Measurements from ENCODE around the gene CYP4F22.

GRCh38 chr19:15524781-15525180 is 16.5 kb downstream of the CYP4F22 start:
- TF ChIP-seq POLR2A (IDR thresholded peaks at IDR 0.05; ENCODE audit: control extremely low read depth in 1 of 2, low read depth in 2 of 2, low read length in 2 of 2) = no peak
- no peak for TF ChIP-seq TAF1 (IDR thresholded peaks at IDR 0.05; ENCODE audit: low read depth, low read length)
- TF ChIP-seq USF2 (IDR thresholded peaks at IDR 0.05; ENCODE audit: low read length) = no peak
- no peak for TF ChIP-seq HDAC2 (IDR thresholded peaks at IDR 0.05; ENCODE audit: borderline replicate concordance in 1 of 2, low read depth in 2 of 2, low read length in 2 of 2)
- no peak for TF ChIP-seq RAD21 (IDR thresholded peaks at IDR 0.05 in 1 of 2, conservative IDR thresholded peaks at IDR 0.05 in 1 of 2; ENCODE audit: low read depth in 2 of 2, low read length in 2 of 2)
- TF ChIP-seq SUZ12 (IDR thresholded peaks at IDR 0.05; ENCODE audit: low read length) = no peak
